Tibial nerve (tissue), 4 donors: ENCODE results near the gene KDM5C. TPM values are rescaled to one million over a fixed set of nuclear protein-coding genes. Genes with fewer than 3 reads are reported as not detected.

Source experiments
- DNase-seq, 2 donors: peaks; one replicate each; pipeline ENCODE4 v3.0.0-alpha.2; 2019; ENCODE audit warnings: low spot score in 2 of 2
- H3K27ac ChIP-seq, 4 donors: fragments of 200-600 bp; sonication (generic) in 3 of 4; one replicate each; pipeline ENCODE4 v1.5.1; 2017 to 2019; ENCODE audit warnings: mild to moderate bottlenecking in 1 of 4
- H3K27me3 ChIP-seq, 2 donors: fragments of 200-600 bp; sonication (generic) in 1 of 2; one replicate each; pipeline versions ENCODE4 v1.5.1 to v1.6.0; 2017 to 2019
- H3K36me3 ChIP-seq, 3 donors: fragments of 200-600 bp; sonication (generic); one replicate each; pipeline ENCODE4 v1.5.1; 2018 to 2019
- H3K4me1 ChIP-seq, 4 donors: fragments of 200-600 bp; sonication (generic) in 3 of 4; one replicate each; pipeline ENCODE4 v1.5.1; 2017 to 2019
- H3K4me3 ChIP-seq, 4 donors: fragments of 200-600 bp; sonication (generic) in 3 of 4; one replicate each; pipeline ENCODE4 v1.5.1; 2017 to 2019; ENCODE audit warnings: mild to moderate bottlenecking in 1 of 4, moderate library complexity in 1 of 4
- H3K9me3 ChIP-seq, 4 donors: fragments of 200-600 bp; sonication (generic) in 3 of 4; one replicate each; pipeline ENCODE4 v1.5.1; 2017 to 2019
- EP300 ChIP-seq, 2 donors: sonication (generic); formaldehyde crosslinking; IDR thresholded peaks; one replicate each; pipeline ENCODE4 v1.6.1; 2017; ENCODE audit warnings: antibody characterized with exemption in 2 of 2, mild to moderate bottlenecking in 1 of 2
- POLR2A ChIP-seq, 2 donors: fragments of 450-650 bp; IDR thresholded peaks; one replicate each; pipeline ENCODE4 v1.6.1; 2017; ENCODE audit warnings: antibody characterized with exemption in 2 of 2, mild to moderate bottlenecking in 2 of 2, moderate library complexity in 2 of 2
- WGBS, 2 donors: methylation state at CpG; one replicate each; pipeline ENCODE4 v1.1.5; 2018; 5-methylcytosine and 5-hydroxymethylcytosine counted together
- total RNA-seq, 4 donors: library from RNA; depleted of rRNA; stranded (reverse); fragments of >200 nt; gene quantifications; one replicate each; pipeline ENCODE4 v1.1.0, GENCODE V29; 2016
- TF ChIP-seq, protein P1 (sequence below), 5 experiments: fragments of 200-600 bp in 3 of 5; fragments of 450-650 bp in 2 of 5; sonication (generic) in 3 of 5; IDR thresholded peaks; one replicate each; pipeline ENCODE4 v1.5.1; 2016 to 2019; ENCODE audit warnings: antibody characterized with exemption in 5 of 5, mild to moderate bottlenecking in 3 of 5, moderate library complexity in 2 of 5

Gene KDM5C
- total RNA-seq, 4 donors from 2014 or later = 56.8 to 127 (median 112) TPM

DNA sequence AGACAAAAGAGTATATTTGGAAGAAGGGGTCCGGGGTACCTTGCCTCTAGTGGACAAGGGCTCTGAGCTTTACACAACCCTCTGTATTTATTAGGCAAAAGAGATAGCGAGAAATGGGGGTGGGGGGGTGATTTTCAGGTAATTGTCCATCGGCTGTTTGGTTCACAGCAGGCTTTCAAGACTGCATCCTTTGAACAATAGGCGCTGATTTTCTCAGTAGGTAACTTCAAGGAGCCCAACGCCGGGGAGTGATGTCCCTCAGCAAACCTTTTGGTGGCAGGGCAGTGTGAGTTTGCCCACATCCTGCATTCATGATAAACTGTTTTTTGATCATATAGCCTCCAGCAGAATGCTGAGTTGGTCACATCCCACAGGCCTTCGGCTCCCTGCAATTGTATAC is 61.6 kb downstream of the KDM5C start:
- Histone ChIP-seq H3K36me3 (no peaks in the 10 kb centered on the region), H3K27me3 (no peaks in the 10 kb centered on the region), H3K27ac (no peak overlapping the region), H3K4me3 (no peak overlapping the region), H3K4me1 (no peaks in the 10 kb centered on the region), H3K9me3 (no peaks in the 10 kb centered on the region)
- DNase-seq = no peak
- WGBS, 2 donors = 74 to 82% methylated on average over 7 of the region's 7 CpGs
- no peak for TF ChIP-seq POLR2A (IDR thresholded peaks at IDR 0.05)
- no peak for TF ChIP-seq EP300 (IDR thresholded peaks at IDR 0.05)
- TF ChIP-seq, protein P1, sequence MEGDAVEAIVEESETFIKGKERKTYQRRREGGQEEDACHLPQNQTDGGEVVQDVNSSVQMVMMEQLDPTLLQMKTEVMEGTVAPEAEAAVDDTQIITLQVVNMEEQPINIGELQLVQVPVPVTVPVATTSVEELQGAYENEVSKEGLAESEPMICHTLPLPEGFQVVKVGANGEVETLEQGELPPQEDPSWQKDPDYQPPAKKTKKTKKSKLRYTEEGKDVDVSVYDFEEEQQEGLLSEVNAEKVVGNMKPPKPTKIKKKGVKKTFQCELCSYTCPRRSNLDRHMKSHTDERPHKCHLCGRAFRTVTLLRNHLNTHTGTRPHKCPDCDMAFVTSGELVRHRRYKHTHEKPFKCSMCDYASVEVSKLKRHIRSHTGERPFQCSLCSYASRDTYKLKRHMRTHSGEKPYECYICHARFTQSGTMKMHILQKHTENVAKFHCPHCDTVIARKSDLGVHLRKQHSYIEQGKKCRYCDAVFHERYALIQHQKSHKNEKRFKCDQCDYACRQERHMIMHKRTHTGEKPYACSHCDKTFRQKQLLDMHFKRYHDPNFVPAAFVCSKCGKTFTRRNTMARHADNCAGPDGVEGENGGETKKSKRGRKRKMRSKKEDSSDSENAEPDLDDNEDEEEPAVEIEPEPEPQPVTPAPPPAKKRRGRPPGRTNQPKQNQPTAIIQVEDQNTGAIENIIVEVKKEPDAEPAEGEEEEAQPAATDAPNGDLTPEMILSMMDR (IDR thresholded peaks at IDR 0.05) = no peak

DNA sequence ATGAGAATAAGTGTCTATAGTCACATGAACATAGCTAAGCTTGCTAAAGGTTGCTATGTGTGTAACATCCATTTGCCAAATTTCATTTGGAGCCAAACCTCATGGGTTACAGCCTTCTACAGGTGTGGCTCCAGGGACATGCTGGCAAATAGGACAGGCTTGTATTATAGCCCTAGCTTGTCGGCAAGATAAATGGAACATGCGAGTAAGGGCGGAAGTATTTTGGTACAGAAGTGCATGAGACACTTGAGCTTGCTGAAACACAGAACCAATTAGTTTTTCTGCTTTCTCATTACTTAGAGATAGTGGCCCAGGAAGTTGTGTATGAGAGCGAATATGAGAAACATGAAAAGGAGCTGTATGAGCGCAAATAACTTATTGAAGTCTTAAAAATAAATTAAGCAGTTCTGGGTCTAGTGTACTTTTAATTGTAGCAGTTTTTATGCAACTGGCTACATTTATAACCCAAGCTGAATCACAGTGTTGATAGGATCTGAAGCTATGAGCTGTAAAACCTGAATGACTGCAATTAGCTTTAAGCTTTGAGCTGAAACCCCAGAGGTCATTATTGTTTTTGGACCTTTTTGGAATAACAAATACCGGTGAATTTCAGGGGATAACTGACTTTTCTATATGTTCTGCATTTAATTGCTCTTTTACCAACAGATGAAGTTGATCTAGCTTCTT is 64.6 kb downstream of the KDM5C start:
- no peak overlapping the region for H3K27ac ChIP-seq
- H3K4me1 ChIP-seq = no peaks in the 10 kb centered on the region
- 68 to 81% methylated on average over 6 of the region's 6 CpGs for WGBS, 2 donors
- H3K9me3 ChIP-seq = no peaks in the 10 kb centered on the region
- H3K4me3 ChIP-seq = no peak overlapping the region
- H3K36me3 ChIP-seq = no peaks in the 10 kb centered on the region
- DNase-seq = no peak
- H3K27me3 ChIP-seq = no peaks in the 10 kb centered on the region
- no peak for TF ChIP-seq POLR2A (IDR thresholded peaks at IDR 0.05)
- TF ChIP-seq EP300 (IDR thresholded peaks at IDR 0.05) = no peak
- TF ChIP-seq, protein P1 (IDR thresholded peaks at IDR 0.05) = no peak

DNA sequence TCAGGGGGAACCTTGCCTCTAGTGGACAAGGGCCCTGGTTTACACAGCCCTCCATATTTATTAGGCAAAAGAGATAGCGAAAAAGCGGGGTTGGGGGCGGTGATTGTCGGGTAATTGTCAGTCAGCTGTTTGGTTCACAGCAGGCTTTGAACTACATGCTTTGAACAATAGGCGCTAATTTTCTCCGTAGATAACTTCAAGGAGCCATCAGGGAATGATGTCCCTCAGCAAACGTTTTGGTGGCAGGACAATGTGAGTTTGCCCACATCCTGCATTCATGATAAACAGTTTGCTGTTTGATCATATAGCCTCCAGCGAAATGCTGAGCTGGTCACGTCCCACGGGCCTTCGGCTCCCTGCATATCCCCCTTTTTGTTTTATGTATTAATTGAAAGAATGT is 65.8 kb downstream of the KDM5C start:
- no peak overlapping the region for H3K4me3 ChIP-seq
- no peaks in the 10 kb centered on the region for H3K9me3 ChIP-seq
- H3K36me3 ChIP-seq = no peaks in the 10 kb centered on the region
- H3K27me3 ChIP-seq = no peaks in the 10 kb centered on the region
- H3K27ac ChIP-seq = no peak overlapping the region
- TF ChIP-seq POLR2A (IDR thresholded peaks at IDR 0.05) (no peak), EP300 (IDR thresholded peaks at IDR 0.05) (no peak)
- TF ChIP-seq, protein P1 (IDR thresholded peaks at IDR 0.05) = no peak
- DNase-seq = no peak
- no peaks in the 10 kb centered on the region for H3K4me1 ChIP-seq
- 86 to 87% methylated on average over 11 of the region's 11 CpGs for WGBS, 2 donors

DNA sequence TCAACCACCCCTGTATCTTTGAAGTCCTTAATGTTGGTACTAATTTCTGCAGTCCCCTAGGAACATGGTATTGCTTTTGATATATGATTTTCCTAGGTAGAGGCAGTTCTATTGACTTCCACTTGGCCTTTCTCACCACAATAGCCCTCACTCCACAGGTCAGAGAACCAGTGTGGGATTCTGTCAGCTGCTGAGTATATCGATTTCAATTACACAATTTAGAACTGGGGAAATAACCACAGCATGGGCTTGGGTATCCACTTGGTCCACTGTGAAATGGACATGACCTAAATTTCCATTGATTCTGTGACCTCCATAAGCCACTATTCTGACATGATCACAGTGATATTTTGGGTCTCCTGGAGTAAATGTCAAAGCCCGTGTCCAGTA is 68.8 kb downstream of the KDM5C start:
- DNase-seq = no peak
- H3K9me3 ChIP-seq = no peaks in the 10 kb centered on the region
- H3K4me3 ChIP-seq = no peak overlapping the region
- no peaks in the 10 kb centered on the region for H3K4me1 ChIP-seq
- WGBS, 2 donors = 84 to 100% methylated on average over 2 of the region's 2 CpGs
- no peak overlapping the region for H3K27ac ChIP-seq
- H3K27me3 ChIP-seq = no peaks in the 10 kb centered on the region
- no peaks in the 10 kb centered on the region for H3K36me3 ChIP-seq
- no peak for TF ChIP-seq POLR2A (IDR thresholded peaks at IDR 0.05)
- TF ChIP-seq, protein P1 (IDR thresholded peaks at IDR 0.05) = no peak

DNA sequence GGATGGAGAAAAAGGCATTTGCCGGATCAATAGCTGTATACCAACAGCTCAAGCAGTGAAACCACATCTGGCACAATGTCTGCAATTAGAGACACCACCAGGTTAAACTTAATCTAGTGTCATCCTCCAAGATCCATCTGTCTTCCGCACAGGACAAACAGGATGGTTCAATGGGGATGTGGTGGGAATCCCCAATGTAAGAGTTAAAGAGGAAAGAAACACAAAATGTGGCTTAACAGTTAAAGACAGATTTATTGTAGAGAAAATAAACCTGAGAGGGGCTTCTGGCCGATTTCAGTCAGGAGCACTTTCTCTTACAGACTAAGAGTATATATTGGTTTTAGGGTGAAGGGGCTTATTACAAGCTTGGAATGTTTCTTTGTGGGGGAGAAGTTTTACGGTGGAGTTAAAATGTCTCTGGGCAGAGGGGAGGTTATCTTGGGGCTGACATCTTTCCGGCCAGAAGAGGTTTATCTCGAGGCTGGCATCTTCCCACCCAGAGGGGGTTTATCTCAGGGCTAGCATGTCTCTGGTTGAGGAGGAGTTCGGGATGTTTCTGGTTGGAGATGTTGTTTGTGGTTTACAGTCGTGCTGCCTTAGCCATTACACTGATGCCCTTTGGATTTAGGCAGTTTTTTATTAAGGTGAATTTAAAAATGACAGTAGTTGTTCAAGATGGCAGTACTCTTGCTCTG is 69.3 kb downstream of the KDM5C start:
- Histone ChIP-seq H3K4me1 (no peaks in the 10 kb centered on the region), H3K27ac (no peak overlapping the region), H3K27me3 (no peaks in the 10 kb centered on the region), H3K4me3 (no peak overlapping the region), H3K9me3 (no peaks in the 10 kb centered on the region), H3K36me3 (no peaks in the 10 kb centered on the region)
- TF ChIP-seq, protein P1 (IDR thresholded peaks at IDR 0.05) = no peak
- no peak for TF ChIP-seq POLR2A (IDR thresholded peaks at IDR 0.05)
- TF ChIP-seq EP300 (IDR thresholded peaks at IDR 0.05) = no peak
- no peak for DNase-seq
- 84 to 93% methylated on average over 8 of the region's 8 CpGs for whole genome bisulfite sequencing, 2 donors
